HG02870 (cell line): ENCODE results near the gene DPH1.
"Not testable (repeated sequence)": the region's sequence is repeated elsewhere in the genome, so short reads cannot be mapped to it uniquely, and the experiment has no call there.

ENCODE experiments used
- ATAC-seq: cut with Tn5 transposase; IDR thresholded peaks from one replicate; pipeline ENCODE4 v1.9.1; 2021; ENCODE audit warnings: mild to moderate bottlenecking, moderate library complexity; ENCODE audit not compliant: unreplicated experiment

DPH1 gene

GRCh38 chr17:2029911-2030778 lies at the start of gene DPH1:
TSS of gene DPH1 (plus strand) at chr17:2030153. CDS start at chr17:2030170, 17 bp downstream.
- peak; percentile 71 for ATAC-seq

DNA sequence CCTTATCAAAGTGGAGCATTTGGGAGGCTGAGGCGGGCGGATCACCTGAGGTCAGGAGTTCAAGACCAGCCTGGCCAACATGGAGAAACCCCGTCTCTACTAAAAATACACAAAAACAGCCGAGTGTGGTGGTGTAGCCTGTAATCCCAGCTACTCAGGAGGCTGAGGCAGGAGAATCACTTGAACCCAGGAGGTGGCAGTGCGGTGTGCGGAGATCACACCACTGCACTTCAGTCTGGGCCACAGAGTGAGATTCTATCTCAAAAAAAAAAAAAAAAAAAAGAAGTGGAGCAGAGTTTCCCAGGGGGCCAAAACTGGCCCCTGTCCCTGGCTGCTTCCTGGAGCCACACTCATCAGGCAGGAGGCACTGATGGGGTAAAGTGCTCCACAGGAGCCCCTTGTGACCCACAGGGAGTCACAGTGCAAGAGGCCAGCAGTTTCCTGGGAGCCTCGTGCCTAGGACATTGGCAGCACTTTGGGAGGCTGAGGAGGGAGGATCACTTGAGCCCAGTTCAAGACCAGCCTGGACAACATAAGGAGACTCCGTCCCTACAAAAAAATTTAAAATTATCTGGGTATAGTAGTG lies 49.2 kb upstream of the DPH1 start:
- no peak for ATAC-seq

GRCh38 chr17:1982793-1983366 lies 47.1 kb upstream of the DPH1 start:
- ATAC-seq: not testable (repeated sequence)

DNA sequence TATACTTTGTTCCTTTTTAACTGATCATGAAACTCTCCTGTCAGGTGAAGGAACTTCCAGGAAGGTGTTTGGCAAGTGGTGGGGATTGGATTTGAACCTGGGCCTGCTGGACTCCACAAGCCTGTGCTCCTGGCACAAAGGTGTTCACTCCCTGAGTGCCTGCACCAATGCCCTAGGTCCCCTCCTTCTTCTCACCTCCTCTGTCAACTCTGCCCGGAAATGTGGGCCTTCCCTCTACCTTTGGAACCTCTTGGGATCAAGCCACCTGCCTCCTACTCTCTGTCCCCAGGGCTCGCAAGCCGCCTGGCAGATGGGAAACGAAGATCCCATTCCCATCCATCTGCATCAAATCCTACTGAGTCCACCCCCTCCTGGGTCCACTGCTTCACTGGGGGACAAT lies 44.9 kb upstream of the DPH1 start:
- no peak for ATAC-seq

DNA sequence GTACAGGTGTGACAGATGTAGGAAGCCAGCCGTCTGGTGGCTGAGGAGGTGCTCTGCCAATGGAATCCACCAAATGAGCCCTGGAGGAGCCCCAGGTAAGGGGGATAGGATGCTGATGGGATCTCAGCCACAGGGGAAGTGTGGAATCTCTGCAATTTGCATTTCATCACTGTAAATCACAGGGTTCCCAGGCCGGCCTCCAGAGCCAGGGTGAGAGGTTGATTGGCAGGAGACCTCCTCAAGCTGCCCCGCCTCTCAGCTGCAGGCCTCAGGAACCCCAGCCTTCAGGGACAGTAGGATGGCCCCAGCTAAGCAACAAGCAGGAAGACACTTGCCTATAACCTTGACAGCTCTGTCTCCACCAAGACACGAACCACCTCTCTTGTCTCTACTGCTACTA lies 44.3 kb upstream of the DPH1 start:
- no peak for ATAC-seq

DNA sequence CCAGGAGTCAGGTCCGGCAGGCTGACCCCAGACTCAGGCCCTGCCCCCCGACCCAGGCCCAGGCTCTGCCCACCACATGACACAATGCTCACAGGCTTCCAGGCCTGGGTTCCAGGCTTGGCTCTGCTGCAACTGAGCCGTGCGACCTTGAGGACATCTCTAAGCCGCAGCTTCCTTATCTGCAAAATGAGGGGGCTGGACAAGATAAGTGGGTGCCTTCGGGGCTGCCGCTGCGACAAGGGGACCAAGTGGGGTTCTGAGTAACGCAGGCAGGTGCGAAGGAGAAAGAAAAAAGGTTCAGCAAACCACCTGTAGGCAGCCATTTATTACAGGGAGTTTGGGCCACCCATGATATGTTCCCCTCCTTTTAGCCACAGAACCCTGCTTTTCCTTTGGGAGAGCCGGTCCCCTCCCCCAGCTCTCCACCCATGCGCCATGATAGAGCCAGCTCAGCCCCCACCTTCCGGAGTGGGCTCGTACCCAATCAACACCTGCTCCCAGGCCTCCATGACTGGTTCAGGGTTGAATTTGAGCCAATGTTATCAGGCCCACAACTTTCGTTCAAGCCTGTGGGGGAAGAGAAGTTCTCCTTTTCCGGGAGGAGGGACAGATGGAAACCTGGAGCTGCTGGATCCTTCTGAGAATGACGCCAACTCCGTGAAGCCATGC lies 43.0 kb upstream of the DPH1 start:
- no peak for ATAC-seq

GRCh38 chr17:1989135-1989534 lies 40.8 kb upstream of the DPH1 start:
- no peak for ATAC-seq

DNA sequence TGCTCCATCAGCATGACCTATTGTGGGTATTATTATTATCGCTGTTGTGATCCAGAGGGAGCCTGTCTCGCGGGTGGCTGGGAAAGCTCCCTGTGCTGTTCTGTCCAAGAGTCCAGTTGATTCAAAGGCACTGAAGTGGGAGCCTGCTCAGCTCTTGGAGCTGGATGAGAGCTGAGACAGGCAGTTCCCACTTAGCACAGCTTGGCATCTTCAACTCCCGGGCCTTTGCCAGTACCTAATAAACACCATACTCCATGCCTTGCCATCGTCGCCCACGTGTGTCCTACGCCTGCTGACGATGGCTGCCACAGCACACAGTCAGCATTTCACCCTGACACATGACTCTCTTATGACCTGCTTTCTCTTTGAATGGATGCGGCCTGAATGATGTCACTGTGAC lies 37.4 kb upstream of the DPH1 start:
- ATAC-seq: no peak

GRCh38 chr17:1994707-1995106 lies 35.2 kb upstream of the DPH1 start:
- no peak for ATAC-seq

DNA sequence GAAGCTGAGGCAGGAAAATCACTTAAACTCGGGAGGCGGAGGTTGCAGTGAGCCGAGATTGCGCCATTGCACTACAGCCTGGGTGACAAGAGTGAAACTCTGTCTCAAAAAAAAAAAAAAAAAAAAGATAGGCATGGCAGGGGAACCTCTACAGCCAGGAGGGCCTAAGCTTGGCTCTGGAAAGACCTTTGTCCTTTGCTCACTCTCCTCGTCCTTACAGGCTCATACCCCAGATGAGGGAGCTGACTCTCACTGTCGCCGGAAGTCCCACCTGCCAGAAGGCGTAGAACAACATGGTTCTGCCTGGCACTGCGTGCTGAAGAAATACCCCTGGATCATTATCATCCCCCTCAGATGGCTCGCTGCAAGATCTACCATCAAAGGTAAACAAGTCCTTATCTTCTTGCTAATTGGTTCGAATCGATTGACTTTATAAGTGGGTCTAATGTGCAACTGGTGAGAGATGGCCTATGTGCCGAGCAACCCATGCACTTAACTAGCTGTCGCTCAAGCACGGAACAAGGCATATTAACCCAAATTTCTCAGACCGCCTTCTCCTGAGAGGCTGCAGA lies 34.5 kb upstream of the DPH1 start:
- ATAC-seq: no peak

DNA sequence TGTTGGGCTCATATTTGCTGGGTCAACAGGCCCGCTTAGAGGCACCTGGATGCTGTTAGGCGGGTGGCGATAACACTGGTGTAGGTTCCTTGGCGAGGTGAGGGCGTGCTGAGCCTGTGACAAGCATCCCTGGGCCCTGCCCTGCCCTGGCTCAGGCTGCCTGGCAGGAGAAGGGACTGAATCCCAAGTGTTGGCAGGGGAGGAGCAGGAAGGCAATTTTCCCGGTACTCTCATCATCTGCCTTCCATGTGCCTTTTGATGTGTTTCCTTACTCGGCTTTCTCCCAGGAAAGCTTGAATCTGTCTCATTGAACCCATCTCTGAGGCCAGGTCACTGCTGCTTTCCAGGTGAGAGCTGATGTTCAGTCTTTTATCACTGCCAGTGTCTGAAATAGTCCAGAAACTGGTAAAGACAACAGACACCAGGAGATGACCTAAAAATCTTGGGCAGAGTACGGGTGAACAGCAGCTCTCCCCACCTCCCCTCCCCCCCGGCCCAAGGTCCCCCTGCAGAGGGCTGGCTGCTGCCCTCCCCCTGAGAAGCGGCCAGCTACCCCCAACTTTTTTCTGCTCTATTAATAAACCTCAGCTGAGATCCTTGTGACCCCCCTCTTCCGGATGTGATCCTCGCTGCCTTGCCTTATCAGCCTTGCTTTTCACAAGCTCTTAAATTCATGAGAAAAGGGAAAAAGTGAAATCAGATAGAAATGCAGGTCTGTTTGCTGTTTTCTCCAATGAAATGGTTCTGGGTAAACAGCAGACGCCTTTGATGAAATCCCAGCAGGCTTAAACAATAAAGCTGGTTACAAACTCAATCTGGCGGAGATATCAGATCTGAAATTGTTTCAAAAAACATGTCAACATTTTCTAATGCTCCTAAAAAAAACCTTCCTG lies 33.8 kb upstream of the DPH1 start:
- ATAC-seq: no peak

- no peak for ATAC-seq
Observed at GRCh38 chr17:1996800-1997288, 33.1 kb upstream of the DPH1 start.

DNA sequence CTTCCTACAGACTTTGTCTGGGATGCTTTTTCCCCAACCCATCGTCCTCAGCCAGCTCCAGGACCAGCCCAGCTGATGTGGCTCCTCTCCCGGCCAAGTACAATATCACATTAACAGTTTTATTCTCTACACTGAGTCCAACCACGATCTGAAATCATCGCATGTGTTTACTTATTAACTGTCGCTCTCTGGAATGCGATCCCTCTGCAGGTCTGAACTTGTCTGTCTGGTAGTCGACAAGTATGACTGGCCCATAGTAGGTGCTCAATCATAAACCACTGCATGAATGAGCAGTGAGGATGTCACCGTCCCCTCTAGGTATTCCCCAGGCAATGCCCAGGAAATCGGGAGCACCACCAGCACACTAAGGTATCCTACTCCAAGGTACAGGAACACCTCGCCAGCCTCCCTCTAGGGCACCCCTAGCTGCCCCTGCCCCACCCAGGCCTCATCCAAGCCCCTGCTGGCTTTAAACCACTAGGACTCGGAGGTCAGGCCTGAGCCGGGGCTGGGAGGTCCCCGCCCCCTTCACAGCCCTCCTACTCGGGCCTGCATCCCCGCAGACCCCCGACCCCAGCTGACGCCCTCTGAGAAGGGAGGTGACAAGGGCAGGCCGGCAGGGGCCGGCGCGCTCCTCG lies 32.5 kb upstream of the DPH1 start:
- no peak for ATAC-seq

DNA sequence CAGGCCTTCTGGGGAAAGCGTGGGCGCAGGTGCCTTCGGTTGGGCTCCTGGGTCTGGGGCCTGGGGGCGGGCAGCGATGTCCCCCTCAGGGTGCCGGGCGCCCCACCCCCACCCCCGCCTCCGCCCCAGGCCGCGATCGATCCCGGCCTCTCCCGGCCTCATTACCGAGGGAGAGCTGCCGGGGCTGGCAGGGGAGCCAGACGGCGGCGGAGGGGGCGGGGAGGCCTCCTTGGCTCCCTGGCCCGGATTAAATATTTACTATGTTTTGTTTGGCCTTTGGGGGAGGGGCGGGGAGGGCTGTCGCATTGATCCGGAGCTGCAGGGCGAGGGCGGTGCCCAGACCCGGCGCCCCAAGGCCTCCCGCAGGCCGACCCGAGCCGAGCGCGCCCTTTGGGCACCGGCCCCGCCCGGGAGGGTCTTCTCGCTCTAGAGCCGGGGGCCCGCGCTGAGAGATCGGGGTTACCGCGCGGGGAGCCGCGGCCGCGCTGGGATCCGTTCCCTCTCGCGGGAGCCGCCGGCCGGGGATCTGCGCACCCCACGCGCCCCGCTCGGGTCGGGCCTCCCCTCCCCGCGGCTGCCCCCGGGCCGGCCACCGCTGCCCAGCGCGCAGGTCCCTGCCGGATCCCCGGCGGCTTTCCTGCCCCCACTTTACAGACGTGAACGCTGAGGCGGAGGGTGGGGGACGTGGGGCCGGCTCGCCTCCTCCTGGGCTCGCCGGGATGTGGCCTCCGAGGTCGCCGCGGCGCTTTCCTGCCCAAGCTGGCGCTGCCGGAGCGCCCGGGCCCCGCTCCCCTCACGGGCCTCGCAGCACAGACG lies 31.8 kb upstream of the DPH1 start:
- ATAC-seq: no peak

DNA sequence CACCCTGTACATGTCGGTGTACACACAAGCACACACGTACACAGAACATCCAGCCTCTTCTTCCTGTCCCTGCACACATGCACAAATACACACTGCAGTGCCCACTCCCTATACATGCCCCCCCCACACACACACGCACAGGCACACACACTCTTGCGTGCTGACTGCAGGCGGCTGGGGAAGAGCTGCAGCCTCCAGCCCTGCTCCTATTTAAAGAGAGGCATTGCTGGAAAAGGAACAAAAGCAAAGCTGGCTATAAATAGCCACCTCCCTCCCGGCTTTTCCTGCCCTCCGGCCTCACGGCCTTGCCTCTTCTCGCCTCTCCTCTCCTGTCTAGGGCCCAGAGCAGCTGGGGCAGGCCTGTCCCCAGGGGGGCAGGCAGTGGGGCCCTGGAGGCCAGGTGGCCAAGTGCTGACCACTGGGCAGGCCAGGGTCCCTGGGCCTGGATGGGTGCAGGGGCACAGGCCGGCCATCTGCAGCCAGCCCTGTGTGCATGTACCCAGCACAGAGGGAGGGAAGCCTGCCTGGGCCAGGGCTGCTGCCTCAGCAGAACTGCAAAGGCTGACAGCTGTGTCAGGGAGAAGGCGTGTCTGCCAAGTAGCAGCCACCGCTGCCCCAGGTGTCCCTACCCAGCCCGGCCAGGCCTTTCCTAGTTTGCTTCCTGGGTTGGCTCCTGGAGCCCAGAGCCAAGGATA lies 30.2 kb upstream of the DPH1 start:
- ATAC-seq: no peak

DNA sequence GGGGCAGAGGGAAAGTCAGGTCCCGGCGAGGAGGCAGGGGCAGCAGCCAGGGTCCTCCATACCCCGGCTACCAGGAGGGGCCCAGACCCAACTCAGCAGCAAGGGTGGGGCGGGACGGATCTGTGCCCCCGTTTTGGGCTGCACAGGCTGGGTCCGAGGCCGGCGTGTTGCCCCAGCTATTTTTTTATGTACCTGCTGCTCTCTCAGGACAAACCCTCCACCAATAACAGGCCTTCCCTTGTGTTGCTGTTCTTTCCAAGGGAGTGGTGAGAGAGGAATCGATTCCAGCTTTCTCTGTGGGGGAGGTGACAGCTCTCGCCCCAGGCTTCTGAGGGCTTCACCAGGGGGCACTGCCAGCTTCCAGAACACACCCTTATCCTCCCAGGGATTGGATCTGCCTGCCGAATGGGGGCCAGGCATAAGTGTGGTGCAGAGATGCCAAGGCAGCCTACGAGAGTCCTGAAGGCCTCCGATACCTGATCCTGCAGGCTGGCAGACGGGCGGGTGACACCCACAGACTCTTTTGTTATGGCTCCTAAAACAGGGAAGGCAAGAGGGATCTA lies 27.1 kb upstream of the DPH1 start:
- ATAC-seq: no peak

DNA sequence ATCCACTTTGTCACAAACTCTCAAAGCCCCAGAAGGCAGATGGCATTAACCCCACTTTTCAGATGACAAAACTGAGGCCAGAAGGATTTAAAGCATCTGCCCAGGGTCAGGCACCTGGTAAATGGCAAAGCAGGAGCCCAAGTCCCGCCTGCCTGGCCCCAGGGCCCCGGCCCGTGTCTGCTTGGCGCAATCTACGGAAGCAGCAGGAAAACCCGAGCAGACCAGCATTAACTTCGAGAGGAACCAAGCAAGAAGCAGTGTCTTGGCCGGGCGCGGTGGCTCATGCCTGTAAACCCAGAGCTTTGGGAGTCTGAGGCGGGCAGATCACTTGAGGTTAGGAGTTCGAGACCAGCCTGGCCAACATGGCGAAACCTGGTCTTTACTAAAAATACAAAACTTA lies 26.4 kb upstream of the DPH1 start:
- ATAC-seq: no peak

- ATAC-seq: no peak
Observed at GRCh38 chr17:2004435-2004952, 25.5 kb upstream of the DPH1 start.
